ENCODE measurements around the gene METTL17. TPM values are rescaled to one million over a fixed set of nuclear protein-coding genes. Genes with fewer than 3 reads are reported as not detected.

The METTL17 gene
- total and polyA plus RNA-seq, 2 of the 13 experiments (the other 11 are each of a cell fraction or from before 2014, with no cell fraction given), result 122 to 199 TPM

DNA sequence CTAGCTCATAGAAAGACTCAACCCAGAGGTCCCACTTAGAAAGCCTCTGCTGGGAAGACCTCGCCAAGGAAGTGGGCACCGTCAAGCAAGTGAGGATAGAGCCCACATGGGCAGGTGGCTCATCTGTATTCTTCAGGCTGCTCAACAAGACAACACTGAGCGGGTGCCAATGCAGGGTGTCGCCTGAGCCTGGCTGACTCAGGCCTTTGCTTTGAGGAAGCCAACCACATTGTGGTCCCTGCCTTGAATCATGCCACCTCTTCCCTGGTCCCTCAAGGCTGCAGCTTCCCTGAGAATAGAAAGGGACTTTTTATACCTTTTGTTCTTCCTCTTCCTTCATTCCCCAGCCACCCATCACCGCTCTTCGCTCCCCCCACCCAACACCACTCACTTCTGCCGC, 47.0 kb downstream of the METTL17 start (continued):
- TF ChIP-seq, protein P1, sequence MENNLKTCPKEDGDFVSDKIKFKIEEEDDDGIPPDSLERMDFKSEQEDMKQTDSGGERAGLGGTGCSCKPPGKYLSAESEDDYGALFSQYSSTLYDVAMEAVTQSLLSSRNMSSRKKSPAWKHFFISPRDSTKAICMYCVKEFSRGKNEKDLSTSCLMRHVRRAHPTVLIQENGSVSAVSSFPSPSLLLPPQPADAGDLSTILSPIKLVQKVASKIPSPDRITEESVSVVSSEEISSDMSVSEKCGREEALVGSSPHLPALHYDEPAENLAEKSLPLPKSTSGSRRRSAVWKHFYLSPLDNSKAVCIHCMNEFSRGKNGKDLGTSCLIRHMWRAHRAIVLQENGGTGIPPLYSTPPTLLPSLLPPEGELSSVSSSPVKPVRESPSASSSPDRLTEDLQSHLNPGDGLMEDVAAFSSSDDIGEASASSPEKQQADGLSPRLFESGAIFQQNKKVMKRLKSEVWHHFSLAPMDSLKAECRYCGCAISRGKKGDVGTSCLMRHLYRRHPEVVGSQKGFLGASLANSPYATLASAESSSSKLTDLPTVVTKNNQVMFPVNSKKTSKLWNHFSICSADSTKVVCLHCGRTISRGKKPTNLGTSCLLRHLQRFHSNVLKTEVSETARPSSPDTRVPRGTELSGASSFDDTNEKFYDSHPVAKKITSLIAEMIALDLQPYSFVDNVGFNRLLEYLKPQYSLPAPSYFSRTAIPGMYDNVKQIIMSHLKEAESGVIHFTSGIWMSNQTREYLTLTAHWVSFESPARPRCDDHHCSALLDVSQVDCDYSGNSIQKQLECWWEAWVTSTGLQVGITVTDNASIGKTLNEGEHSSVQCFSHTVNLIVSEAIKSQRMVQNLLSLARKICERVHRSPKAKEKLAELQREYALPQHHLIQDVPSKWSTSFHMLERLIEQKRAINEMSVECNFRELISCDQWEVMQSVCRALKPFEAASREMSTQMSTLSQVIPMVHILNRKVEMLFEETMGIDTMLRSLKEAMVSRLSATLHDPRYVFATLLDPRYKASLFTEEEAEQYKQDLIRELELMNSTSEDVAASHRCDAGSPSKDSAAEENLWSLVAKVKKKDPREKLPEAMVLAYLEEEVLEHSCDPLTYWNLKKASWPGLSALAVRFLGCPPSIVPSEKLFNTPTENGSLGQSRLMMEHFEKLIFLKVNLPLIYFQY (CRISPR knock-in tag; IDR thresholded peaks at IDR 0.05; ENCODE audit: borderline replicate concordance), result no peak
- TF ChIP-seq ZNF274 (CRISPR knock-in tag; IDR thresholded peaks at IDR 0.05) (no peak), CTCF (CRISPR knock-in tag; IDR thresholded peaks at IDR 0.05) (no peak), PHB2 (IDR thresholded peaks at IDR 0.05; ENCODE audit: partially characterized antibody) (no peak)
- TF ChIP-seq, protein P2, sequence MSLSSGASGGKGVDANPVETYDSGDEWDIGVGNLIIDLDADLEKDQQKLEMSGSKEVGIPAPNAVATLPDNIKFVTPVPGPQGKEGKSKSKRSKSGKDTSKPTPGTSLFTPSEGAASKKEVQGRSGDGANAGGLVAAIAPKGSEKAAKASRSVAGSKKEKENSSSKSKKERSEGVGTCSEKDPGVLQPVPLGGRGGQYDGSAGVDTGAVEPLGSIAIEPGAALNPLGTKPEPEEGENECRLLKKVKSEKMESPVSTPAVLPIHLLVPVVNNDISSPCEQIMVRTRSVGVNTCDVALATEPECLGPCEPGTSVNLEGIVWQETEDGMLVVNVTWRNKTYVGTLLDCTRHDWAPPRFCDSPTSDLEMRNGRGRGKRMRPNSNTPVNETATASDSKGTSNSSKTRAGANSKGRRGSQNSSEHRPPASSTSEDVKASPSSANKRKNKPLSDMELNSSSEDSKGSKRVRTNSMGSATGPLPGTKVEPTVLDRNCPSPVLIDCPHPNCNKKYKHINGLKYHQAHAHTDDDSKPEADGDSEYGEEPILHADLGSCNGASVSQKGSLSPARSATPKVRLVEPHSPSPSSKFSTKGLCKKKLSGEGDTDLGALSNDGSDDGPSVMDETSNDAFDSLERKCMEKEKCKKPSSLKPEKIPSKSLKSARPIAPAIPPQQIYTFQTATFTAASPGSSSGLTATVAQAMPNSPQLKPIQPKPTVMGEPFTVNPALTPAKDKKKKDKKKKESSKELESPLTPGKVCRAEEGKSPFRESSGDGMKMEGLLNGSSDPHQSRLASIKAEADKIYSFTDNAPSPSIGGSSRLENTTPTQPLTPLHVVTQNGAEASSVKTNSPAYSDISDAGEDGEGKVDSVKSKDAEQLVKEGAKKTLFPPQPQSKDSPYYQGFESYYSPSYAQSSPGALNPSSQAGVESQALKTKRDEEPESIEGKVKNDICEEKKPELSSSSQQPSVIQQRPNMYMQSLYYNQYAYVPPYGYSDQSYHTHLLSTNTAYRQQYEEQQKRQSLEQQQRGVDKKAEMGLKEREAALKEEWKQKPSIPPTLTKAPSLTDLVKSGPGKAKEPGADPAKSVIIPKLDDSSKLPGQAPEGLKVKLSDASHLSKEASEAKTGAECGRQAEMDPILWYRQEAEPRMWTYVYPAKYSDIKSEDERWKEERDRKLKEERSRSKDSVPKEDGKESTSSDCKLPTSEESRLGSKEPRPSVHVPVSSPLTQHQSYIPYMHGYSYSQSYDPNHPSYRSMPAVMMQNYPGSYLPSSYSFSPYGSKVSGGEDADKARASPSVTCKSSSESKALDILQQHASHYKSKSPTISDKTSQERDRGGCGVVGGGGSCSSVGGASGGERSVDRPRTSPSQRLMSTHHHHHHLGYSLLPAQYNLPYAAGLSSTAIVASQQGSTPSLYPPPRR (CRISPR knock-in tag; IDR thresholded peaks at IDR 0.05; ENCODE audit: borderline replicate concordance), result no peak

All from HepG2 (cell line).